ENCODE measurements around the gene SYTL2. TPM values are rescaled to one million over a fixed set of nuclear protein-coding genes. Genes with fewer than 3 reads are reported as not detected.

SYTL2 gene
- total RNA-seq, 2 experiments from 2014 or later: 28.7 to 39.3 TPM

- peaks cover 25% of the 10 kb centered on the region for H3K4me1 Mint-ChIP-seq
- no peaks in the 10 kb centered on the region for H3K9me3 Mint-ChIP-seq
- no peak for ATAC-seq (ENCODE audit: low read depth)
These were observed 8.5 kb upstream of the SYTL2 start for GRCh38 chr11:85819441-85819840.

GRCh38 chr11:85815186-85815931 lies 4.4 kb upstream of the SYTL2 start:
- H3K36me3 Mint-ChIP-seq: no peaks in the 10 kb centered on the region
- no peak for ATAC-seq (ENCODE audit: low read depth)
- POLR2A ChIA-PET: interaction anchor here (1.6 kb wide), 1 partner anchor 9 kb away, joined by 4 read pairs; no protein-coding TSS in a partner anchor
- H3K4me3 Mint-ChIP-seq: no peak overlapping the region
- DNase-seq: no peak
- peaks cover 20% of the 10 kb centered on the region for H3K27me3 Mint-ChIP-seq
- no peak overlapping the region for H3K27ac Mint-ChIP-seq
- H3K4me1 Mint-ChIP-seq: peaks cover 6% of the 10 kb centered on the region
- no peaks in the 10 kb centered on the region for H3K9me3 Mint-ChIP-seq

More at GRCh38 chr11:85819441-85819840, 8.5 kb upstream of the SYTL2 start:
- no peak overlapping the region for H3K4me3 Mint-ChIP-seq
- H3K27ac Mint-ChIP-seq: no peak overlapping the region
- POLR2A ChIA-PET: no interaction called here
- peaks cover 3% of the 10 kb centered on the region for H3K36me3 Mint-ChIP-seq
- peaks cover 5% of the 10 kb centered on the region for H3K27me3 Mint-ChIP-seq
- no peak for DNase-seq

- Mint-ChIP-seq H3K9me3 (no peaks in the 10 kb centered on the region), H3K4me1 (peaks cover 20% of the 10 kb centered on the region), H3K36me3 (no peaks in the 10 kb centered on the region), H3K27ac (no peak overlapping the region), H3K27me3 (peaks cover 20% of the 10 kb centered on the region), H3K4me3 (no peak overlapping the region)
- ATAC-seq (ENCODE audit: low read depth) (no peak), DNase-seq (no peak)
- POLR2A ChIA-PET: interaction anchor here (1.6 kb wide), 1 partner anchor 10 kb away, joined by 4 read pairs; no protein-coding TSS in a partner anchor
These were observed 2.8 kb upstream of the SYTL2 start for GRCh38 chr11:85813721-85814120.

GRCh38 chr11:85811624-85812023 lies 683 bp upstream of the SYTL2 start:
- Mint-ChIP-seq H3K9me3 (no peaks in the 10 kb centered on the region), H3K4me1 (peaks cover 23% of the 10 kb centered on the region), H3K27ac (peak overlapping the region; percentile 68), H3K36me3 (no peaks in the 10 kb centered on the region), H3K4me3 (peak overlapping the region; percentile 87), H3K27me3 (peaks cover 20% of the 10 kb centered on the region)
- ATAC-seq (ENCODE audit: low read depth) (no peak), DNase-seq (no peak)
- POLR2A ChIA-PET: interaction anchor here (2.0 kb wide), 1 partner anchor 12 kb away, joined by 5 read pairs; no protein-coding TSS in a partner anchor

GRCh38 chr11:85810521-85810870 lies 445 bp downstream of the SYTL2 start:
- Mint-ChIP-seq H3K36me3 (peaks cover 2% of the 10 kb centered on the region), H3K27me3 (peaks cover 20% of the 10 kb centered on the region), H3K4me1 (peaks cover 24% of the 10 kb centered on the region), H3K9me3 (no peaks in the 10 kb centered on the region), H3K4me3 (peak overlapping the region; percentile 88), H3K27ac (peak overlapping the region; percentile 57)
- DNase-seq: no peak
- POLR2A ChIA-PET: interaction anchor here (0.9 to 2.0 kb wide), 8 partner anchors 13 to 163 kb away, joined by 3 to 7 read pairs (median 4); partner anchors contain the start of gene TMEM126A
- peak; percentile 4 for ATAC-seq (ENCODE audit: low read depth)

GRCh38 chr11:85809863-85810262 lies 1.1 kb downstream of the SYTL2 start:
- H3K4me1 Mint-ChIP-seq: peaks cover 24% of the 10 kb centered on the region
- H3K36me3 Mint-ChIP-seq: peaks cover 3% of the 10 kb centered on the region
- peaks cover 20% of the 10 kb centered on the region for H3K27me3 Mint-ChIP-seq
- H3K9me3 Mint-ChIP-seq: no peaks in the 10 kb centered on the region
- DNase-seq (peak; percentile 39), ATAC-seq (ENCODE audit: low read depth) (peak; percentile 39)
- H3K4me3 Mint-ChIP-seq: peak overlapping the region; percentile 88
- H3K27ac Mint-ChIP-seq: peak overlapping the region; percentile 57
- POLR2A ChIA-PET: interaction anchor here (0.8 to 2.0 kb wide), 10 partner anchors 12 to 181 kb away, joined by 3 to 7 read pairs (median 4); partner anchors contain the start of genes TMEM126A and TMEM126B

GRCh38 chr11:85809191-85809590 lies 1.8 kb downstream of the SYTL2 start:
- ATAC-seq (ENCODE audit: low read depth): no peak
- Mint-ChIP-seq H3K4me1 (peaks cover 24% of the 10 kb centered on the region), H3K27me3 (peaks cover 20% of the 10 kb centered on the region), H3K27ac (no peak overlapping the region), H3K36me3 (peaks cover 9% of the 10 kb centered on the region), H3K9me3 (no peaks in the 10 kb centered on the region), H3K4me3 (peak overlapping the region; percentile 88)
- POLR2A ChIA-PET: interaction anchor here (0.8 to 1.9 kb wide), 6 partner anchors 11 to 181 kb away, joined by 3 to 7 read pairs (median 4); partner anchors contain the start of genes TMEM126A and TMEM126B
- no peak for DNase-seq

GRCh38 chr11:85806876-85807275 lies 4.1 kb downstream of the SYTL2 start:
- no peaks in the 10 kb centered on the region for H3K9me3 Mint-ChIP-seq
- peaks cover 8% of the 10 kb centered on the region for H3K27me3 Mint-ChIP-seq
- DNase-seq (no peak), ATAC-seq (ENCODE audit: low read depth) (no peak)
- POLR2A ChIA-PET: interaction anchor here (1.1 kb wide), 1 partner anchor 159 kb away, joined by 3 read pairs; the partner anchor contains the start of gene TMEM126A
- peaks cover 12% of the 10 kb centered on the region for H3K36me3 Mint-ChIP-seq
- no peak overlapping the region for H3K27ac Mint-ChIP-seq
- H3K4me3 Mint-ChIP-seq: no peak overlapping the region
- H3K4me1 Mint-ChIP-seq: peaks cover 26% of the 10 kb centered on the region

GRCh38 chr11:85806016-85806415 lies 4.9 kb downstream of the SYTL2 start:
- DNase-seq (no peak), ATAC-seq (ENCODE audit: low read depth) (no peak)
- POLR2A ChIA-PET: no interaction called here
- Mint-ChIP-seq H3K9me3 (no peaks in the 10 kb centered on the region), H3K4me3 (no peak overlapping the region), H3K4me1 (peaks cover 22% of the 10 kb centered on the region), H3K27ac (no peak overlapping the region), H3K27me3 (peaks cover 3% of the 10 kb centered on the region), H3K36me3 (peaks cover 15% of the 10 kb centered on the region)

GRCh38 chr11:85805387-85805786 lies 5.6 kb downstream of the SYTL2 start:
- H3K4me3 Mint-ChIP-seq: no peak overlapping the region
- H3K9me3 Mint-ChIP-seq: no peaks in the 10 kb centered on the region
- no peak for ATAC-seq (ENCODE audit: low read depth)
- no peak overlapping the region for H3K27ac Mint-ChIP-seq
- POLR2A ChIA-PET: no interaction called here
- H3K27me3 Mint-ChIP-seq: peaks cover 3% of the 10 kb centered on the region
- peaks cover 22% of the 10 kb centered on the region for H3K4me1 Mint-ChIP-seq
- peaks cover 15% of the 10 kb centered on the region for H3K36me3 Mint-ChIP-seq
- DNase-seq: no peak

- DNase-seq: no peak
- POLR2A ChIA-PET: no interaction called here
- H3K9me3 Mint-ChIP-seq: no peaks in the 10 kb centered on the region
- peaks cover 16% of the 10 kb centered on the region for H3K36me3 Mint-ChIP-seq
- no peak overlapping the region for H3K27ac Mint-ChIP-seq
- peaks cover 13% of the 10 kb centered on the region for H3K4me1 Mint-ChIP-seq
- H3K4me3 Mint-ChIP-seq: no peak overlapping the region
- ATAC-seq (ENCODE audit: low read depth): no peak
- H3K27me3 Mint-ChIP-seq: peaks cover 3% of the 10 kb centered on the region
These were observed 7.0 kb downstream of the SYTL2 start for GRCh38 chr11:85803920-85804319.

- H3K27ac Mint-ChIP-seq: no peak overlapping the region
- peaks cover 3% of the 10 kb centered on the region for H3K27me3 Mint-ChIP-seq
- H3K4me1 Mint-ChIP-seq: peaks cover 10% of the 10 kb centered on the region
- H3K9me3 Mint-ChIP-seq: no peaks in the 10 kb centered on the region
- ATAC-seq (ENCODE audit: low read depth) (no peak), DNase-seq (no peak)
- no peak overlapping the region for H3K4me3 Mint-ChIP-seq
- POLR2A ChIA-PET: no interaction called here
- peaks cover 18% of the 10 kb centered on the region for H3K36me3 Mint-ChIP-seq
These were observed 7.6 kb downstream of the SYTL2 start for GRCh38 chr11:85803303-85803702.

- POLR2A ChIA-PET: no interaction called here
- Mint-ChIP-seq H3K4me3 (no peak overlapping the region), H3K27me3 (peaks cover 3% of the 10 kb centered on the region), H3K27ac (no peak overlapping the region), H3K4me1 (peaks cover 8% of the 10 kb centered on the region), H3K9me3 (no peaks in the 10 kb centered on the region), H3K36me3 (peaks cover 21% of the 10 kb centered on the region)
- ATAC-seq (ENCODE audit: low read depth) (no peak), DNase-seq (no peak)
These were observed 9.4 kb downstream of the SYTL2 start for GRCh38 chr11:85801527-85801926.
